HEK293T (cell line): Measurements from ENCODE around the gene ELOVL7.

Experiments used
- FOXM1 ChIP-seq: fragments of 450-650 bp; IDR thresholded peaks from 2 replicates; pipeline ENCODE4 v1.6.1; 2017; ENCODE audit warnings: mild to moderate bottlenecking, borderline replicate concordance
- SP1 ChIP-seq: fragments of 450-650 bp; IDR thresholded peaks from 2 replicates; pipeline ENCODE4 v1.6.1; 2017
- SUZ12 ChIP-seq: fragments of 450-650 bp; IDR thresholded peaks from 2 replicates; pipeline ENCODE4 v1.6.1; 2016; ENCODE audit warnings: mild to moderate bottlenecking

GRCh38 chr5:60842871-60843385, 1.1 kb downstream of the ELOVL7 start:
- no peak for TF ChIP-seq SUZ12
- no peak for TF ChIP-seq SP1
- TF ChIP-seq FOXM1 = no peak
